GM18520 (cell line): ENCODE data around the gene IGF2.
"Not testable (repeated sequence)": the region's sequence is repeated elsewhere in the genome, so short reads cannot be mapped to it uniquely, and the experiment has no call there.

Source experiments
- ATAC-seq: cut with Tn5 transposase; IDR thresholded peaks from one replicate; pipeline ENCODE4 v1.9.1; 2021; ENCODE audit not compliant: unreplicated experiment

The IGF2 gene

DNA sequence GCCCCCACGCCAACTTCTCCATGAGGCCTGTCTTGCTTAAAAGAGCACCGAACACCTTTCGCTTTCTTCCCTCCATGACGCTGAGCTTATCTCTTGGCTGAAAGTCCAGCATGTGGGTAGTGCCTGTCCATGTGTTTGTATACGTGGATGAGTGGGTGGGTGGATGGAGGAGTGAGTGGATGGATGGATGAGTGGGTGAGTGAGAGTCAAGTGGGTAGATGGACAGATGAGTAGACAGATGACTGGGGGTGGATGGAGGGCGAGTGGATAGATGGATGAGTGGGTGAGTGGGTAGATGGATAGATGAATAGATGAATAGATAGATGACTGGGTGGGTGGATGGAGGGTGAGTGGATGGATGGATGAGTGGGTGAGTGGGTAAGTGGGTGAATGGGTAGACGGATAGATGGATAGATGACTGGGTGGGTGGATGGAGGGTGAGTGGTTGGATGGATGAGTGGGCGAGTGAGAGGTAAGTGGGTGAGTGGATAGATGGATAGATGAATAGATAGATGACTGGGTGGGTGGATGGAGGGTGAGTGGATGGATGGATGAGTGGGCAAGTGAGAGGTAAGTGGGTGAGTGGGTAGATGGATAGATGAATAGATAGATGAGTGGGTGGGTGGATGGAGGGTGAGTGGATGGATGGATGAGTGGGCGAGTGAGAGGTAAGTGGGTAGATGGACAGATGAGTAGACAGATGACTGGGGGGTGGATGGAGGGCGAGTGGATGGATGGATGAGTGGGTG, 14.3 kb downstream of the IGF2 start:
- ATAC-seq = not testable (repeated sequence)

DNA sequence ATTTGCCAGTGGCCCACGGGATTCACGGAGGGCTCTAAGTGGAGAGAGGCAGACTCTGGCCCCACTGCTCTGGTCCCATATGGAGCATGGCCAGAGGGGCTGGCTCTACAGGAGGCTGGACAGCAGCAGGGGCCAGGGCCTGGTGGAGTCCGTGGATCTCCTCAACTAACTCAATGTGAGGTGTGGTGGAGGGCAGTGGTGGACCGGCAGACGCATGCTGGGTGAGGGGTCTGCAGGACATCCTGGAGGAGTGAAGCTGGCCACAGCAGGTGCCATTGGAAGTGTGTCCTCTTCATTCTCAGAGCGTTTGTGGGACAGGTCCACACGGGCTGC, 15.6 kb downstream of the IGF2 start:
- no peak for ATAC-seq

DNA sequence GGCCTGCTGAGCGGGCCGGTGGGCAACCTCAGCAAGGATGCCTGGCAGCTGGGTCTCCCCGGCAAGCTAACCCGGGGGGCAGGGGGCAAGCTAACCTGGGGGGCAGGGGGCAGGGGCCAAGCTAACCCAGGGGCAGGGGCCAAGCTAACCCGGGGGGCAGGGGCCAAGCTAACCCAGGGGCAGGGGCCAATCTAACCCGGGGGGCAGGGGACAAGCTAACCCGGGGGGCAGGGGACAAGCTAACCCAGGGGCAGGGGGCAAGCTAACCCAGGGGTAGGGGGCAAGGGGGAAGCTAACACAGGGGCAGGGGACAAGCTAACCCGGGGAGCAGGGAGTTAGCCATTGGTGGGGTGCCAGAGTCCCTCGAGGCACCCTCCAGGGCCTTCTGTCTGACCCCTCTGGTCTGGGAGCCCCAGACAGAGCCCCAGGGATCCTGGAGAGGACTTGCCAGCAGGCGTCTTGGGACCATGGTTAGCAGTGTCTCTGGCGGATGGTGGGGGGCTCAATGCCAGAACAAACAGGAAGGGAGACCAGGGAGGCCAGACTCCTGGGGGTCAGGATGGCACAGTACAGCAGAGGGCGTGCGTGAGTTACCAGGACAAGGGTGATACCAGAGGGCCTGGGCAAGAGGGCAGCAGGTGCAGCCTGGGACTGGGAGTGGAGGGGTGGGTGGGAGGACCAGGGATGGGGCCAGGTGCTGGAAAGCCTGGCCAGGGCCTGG, 16.1 kb downstream of the IGF2 start:
- ATAC-seq = no peak

DNA sequence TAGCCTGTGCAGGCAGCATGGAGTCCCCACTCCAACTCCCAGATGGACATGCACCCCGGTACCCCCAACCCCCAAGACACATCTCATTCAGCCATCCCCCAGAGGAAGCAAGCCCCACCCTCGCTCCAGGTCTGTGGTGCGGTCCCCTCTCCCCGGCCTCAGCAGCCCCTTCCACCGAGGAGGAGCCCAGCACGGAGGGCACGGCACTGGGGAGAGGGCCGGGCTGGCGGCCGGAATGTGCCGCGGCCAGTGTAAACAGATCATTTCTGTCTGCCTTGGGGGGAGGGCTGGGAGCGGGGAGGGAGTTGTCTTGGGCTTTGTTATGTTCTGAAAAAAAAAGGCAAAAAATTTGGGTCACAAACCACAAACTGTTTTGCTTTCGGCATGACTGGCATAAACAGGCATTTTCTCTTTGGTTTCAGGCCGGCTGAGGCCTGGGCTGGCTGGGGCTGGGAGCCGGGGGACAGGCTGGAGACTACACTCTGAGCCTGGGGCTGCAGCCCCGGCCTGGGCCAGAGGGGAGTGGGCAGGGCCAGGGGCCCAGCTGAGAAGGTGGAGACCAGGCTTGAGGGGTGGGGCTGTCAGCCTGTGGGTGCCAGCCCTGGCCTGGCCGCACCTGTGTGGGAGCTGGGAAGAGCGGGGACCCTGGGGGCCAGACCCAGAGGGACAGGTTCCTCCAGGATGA, 16.8 kb downstream of the IGF2 start:
- no peak for ATAC-seq

DNA sequence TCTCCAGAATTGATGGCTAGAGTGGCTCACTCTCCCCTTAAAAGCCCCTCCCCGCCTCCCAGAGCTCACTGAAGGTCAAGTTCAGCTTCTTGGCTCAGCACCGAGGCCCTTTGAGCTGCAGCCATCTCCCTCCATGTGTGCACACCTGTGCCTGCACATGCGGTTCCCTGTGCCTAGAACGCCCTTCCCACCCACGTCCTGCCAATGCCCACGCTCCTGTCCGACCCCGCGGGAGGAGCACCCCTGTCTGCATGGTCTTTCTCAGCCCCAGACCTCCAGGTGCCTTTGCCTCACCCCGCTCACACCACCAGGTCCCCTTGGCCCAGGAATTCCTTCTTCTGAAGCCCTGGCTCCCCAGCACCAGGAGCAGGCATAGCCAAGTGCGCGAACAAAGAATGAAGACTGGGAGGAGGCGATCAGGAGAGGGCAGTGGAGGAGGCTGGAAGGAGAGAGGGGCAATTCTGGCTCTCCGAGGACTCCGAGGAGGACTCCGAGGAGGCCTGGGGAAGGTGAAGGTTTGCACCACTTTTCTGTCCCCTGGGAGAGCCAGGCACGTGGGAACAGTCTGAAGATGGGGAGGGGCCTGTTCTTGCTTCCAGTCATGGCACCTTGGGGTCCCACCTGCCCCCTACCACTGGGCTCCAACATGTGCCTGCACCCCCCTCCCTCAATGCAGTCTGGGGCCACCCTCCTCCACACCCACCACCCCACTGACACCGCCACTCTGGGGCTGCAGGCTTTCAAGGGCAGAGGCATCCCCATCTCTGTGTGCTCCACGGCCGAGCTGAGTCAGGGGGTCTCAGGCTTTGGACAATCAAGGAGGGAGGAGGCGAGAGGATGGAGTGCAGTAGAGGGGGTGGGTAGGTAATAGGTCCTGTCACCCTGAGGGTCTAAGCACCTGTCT, 17.7 kb downstream of the IGF2 start:
- ATAC-seq = no peak

DNA sequence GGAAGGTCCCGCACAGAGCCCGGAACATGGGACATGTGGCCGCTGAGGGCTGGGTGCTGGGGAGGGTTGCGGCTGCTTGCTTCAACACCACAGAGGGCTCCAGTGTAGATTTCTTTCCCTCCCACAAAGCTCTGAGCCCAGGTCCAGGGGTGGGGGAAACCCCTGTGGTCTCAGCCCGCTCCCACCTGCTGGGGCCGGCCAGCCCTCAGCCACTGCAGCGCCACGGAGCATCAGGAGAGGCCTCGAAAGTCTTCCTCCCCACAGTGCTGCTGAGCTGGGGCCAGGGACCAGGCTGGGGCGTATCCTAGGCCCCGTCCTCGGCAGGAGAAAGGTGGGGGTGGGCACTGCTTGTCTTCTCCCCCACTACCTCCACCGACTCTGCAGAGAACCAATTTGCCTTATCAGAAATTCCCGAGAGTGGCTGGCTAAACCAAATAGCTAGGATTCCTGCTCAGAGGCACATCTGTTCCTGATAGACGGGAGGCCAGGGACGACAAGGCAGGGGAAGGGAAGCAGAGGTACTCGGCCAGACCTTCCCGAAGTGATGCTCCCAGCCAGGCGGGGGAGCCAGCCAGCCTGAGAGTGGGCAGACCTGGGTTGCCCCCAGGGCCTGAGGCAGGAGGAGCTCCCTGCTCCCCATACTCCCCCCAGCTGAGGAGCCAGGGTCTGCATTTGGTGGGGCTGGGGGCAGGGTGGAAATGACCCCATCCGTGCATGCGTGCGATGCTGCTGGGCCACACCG, 18.7 kb downstream of the IGF2 start:
- ATAC-seq = no peak

DNA sequence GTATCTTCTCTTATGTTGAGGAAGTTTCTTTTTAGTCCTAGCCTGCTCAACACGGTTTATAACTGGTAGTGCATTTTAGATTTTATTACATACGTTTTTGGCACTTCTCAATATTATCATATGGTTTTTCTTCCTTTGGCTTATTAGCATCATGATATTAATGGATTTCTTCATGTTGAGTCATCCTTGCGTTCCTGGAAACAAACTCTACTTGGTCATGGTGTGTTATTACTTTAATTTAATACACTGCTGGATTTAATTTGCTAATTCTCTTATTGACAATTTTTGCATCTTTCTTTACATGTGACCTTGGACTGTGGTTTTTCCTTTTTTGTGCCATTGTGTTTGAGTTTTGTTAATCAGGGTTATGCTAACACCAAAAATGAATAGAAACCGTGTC, 20.5 kb downstream of the IGF2 start:
- ATAC-seq = no peak

DNA sequence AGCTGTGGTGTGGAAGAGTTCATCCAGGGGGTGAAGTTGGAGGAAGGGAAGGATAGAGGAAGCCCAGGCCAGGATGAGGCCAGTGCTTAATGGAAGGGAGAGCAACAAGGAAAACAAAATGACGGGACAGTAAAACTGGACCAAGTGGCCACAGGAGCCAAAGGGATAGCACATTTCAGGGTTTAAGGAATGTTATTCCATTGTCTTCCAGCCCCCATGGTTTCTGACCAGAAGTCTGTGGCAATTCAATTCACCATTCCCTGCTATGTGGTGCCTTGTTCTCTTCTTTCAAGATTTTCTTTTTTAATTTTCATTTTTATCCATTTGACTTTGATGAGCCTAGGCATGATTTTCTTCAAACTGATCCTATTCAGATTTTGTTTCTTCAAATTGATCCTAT, 22.5 kb downstream of the IGF2 start:
- ATAC-seq = no peak

DNA sequence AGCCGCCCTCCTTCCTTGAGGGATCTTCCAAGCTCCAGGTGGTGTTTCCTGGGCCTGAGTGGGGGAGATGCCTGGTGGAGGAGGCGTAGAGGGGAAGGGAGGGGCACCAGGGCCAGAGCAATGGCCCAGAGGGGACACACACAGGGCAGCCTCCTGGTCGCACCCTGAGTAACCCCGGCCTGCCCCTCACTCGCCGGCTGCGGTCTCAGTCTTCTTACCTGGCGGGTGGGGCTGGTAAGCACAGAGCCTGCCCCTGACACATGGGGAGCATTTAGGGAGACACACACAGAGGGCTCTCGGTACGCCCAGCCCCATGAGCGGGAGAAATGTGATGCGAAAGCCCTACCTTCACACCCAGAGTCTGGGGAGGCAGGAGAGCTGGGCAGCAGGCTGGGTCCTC, 23.9 kb downstream of the IGF2 start:
- ATAC-seq = no peak

DNA sequence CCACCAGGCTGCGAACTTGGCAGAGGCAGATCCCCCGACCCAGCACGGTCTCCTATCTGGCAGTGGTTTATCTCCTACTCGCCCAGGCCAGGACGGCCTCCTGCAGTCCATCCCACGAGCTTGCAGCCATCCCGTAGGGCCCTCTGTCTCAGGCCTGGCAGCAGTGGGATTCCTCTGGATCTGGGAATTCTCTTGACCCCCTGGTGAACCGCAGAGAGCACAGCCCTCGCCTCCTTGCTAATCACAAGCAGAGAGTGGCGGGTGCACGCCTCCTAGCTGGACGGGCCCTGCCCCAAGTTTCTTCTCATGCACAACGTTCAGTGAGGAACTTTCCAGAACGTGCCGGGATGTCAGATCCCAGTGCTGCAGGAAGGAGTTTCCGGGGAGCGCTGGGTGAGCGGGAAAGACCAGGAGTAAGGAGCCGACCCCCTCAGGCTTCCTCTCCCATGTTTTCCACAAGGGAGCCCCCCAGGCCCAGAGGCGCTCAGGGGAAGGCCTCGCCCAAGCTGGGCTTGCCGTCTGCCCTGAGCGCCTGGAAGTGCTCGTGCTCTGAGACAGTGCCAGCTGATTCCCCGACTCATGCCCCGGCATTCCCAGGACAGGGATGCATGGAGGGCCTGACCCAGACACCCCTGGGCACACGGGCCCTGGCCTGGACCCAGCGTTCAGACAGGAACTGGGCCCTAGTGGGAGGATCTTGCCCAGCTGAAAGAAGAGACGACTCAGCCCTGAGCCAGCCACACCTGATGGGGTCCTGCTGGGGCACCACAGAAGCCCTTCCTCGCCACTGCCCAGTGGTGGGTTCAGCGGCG, 24.6 kb downstream of the IGF2 start:
- ATAC-seq = no peak

DNA sequence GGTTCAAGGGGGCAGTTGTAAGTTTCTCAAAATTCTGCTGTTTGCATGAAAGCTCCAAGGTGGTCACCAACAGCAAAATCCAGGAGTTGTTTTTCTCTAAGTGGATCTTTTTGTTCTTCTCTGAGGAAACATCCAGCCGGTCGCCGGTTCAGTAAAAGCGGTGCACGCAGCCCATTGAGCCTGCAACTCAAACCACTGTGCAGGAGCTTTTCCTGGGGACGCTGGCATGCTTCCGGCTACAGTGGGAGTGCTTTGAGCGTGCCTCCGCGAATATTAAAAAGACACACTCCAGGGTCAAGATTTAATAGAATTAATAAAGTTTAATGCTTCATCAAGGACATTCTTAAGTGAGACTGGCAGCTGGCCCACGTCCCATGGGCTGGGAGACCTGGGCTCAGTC, 25.4 kb downstream of the IGF2 start:
- no peak for ATAC-seq

DNA sequence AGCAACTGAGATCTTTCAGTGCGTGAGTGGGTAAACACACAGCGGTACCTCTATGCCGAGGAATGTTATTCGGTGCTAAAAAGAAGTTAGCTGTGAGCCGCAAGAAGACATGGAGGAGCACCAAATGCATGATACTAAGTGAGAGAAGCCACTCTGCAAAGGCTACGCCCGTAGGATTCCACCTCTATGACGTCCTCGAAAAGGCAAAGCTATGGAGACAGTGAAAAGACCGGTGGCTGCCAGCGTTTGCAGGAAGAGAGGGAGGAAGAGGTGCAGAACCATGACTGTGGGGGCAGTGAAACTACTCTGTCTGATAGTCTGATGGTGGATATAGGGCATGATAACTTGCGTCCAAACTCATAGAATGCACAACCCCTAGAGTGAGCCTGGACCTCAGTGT, 28.7 kb downstream of the IGF2 start:
- ATAC-seq = no peak

DNA sequence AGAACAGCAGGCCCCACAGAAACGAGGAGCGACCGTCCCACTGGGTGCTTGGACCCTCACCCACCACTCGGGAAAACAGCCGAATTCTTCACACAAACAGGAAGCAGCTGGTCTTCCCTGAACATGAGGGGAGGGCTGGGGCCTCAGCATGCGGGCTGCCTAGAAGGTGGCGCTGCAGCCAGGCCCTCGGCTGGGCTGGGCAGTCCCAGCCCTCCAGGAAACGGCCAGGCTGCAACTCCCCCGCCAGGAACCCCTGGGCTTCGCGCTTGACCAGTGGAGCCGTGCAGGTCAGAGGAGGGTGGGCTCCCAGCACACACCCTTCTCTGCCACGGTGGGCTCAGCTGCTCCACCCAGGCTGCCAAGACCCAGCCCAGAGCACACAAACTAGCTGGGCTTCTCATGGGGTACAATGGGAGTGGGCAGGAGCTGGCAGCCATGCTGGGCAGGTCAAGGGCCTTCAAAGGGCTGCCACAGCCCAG, 29.6 kb downstream of the IGF2 start:
- ATAC-seq = no peak

DNA sequence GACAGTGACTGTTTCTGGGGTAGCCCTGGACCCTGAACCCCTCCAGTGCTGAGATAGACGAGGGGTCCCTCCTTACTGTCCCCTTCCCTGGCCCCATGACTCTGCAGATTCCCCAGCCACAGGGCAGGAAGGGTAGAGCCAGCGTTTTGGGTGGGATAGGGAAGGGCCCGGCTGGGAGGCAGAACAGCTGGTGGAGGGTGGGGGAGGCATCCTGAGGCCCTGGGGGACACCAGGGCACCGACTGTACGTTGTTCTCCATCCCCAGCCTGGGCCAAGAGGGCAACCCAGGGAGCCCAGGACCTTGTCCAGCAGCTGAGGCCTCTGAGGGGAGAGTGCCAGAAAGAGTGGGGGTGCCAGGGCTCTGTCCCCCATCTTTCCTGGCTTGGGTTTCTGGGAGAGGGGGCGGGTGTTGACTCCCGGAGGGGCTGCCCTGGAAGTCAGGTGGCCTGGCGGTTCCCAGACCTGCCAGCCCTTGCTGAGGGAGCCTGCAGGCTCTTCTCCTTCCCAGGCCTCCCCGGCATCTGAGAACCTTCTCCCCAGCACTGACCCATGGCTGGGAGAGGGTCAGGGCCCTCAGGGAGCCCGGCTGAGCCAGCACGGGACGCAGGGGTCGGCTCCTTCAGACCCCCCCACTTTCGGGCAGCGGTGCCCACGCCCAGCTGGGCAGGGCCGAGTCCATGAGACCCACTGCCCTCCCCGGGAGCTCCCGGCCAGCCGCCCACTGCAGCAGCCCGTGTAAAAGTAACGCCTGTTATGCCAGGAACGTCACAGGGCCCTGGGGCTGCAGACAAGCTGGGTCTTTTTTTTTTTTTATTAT, 30.3 kb downstream of the IGF2 start:
- ATAC-seq = no peak

DNA sequence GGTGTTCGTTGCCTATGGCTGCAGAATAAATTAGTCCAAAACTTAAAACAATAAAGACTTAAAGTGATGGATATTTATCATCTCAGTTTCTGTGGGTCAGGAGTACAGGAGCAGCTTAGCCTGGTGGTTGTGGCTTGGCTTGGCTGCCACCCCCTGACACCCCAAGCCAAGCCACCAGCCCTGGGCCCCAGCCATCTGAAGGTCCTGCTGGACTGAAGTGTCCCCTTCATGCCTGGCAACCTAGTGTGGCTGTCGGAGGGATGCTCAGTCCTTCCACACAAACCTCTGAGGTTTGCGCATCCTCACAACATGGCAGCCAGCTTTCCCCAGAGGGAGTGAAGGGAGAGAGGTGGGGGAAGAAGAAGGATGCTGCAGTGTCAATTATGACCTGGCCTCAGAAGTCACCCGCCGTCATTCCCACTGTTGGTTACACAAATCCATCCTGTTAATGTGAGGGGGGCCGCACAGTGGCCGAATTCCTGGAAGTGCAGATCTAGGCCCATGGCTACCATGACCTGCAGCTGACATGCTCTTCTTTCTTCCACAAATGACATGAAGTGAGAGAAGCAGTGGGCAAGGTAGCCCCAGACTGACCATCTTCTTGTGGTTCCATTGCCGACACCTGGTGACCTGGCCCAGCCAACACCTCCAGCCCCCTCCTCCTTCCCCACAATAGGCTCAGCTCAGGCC, 31.1 kb downstream of the IGF2 start:
- no peak for ATAC-seq

DNA sequence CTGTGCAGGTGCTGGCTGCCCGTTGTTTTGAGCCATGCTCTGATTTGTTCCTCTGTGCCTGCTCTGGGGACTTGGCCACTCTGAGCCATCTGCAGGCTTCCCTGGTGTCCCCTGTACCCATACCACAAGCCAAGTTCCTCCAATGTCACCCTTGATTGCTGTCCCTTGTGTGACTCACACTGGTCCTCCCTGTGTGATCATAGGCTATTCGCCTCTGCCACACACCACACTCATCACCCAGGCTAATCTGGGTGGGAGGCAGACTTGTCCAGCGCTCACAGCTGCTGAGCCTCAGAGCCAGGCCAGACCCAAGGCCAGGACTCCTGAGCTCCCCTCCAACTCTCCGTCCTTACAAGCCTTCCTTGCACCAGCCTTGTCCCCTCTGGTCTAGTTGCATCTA, 31.7 kb downstream of the IGF2 start:
- ATAC-seq = no peak

DNA sequence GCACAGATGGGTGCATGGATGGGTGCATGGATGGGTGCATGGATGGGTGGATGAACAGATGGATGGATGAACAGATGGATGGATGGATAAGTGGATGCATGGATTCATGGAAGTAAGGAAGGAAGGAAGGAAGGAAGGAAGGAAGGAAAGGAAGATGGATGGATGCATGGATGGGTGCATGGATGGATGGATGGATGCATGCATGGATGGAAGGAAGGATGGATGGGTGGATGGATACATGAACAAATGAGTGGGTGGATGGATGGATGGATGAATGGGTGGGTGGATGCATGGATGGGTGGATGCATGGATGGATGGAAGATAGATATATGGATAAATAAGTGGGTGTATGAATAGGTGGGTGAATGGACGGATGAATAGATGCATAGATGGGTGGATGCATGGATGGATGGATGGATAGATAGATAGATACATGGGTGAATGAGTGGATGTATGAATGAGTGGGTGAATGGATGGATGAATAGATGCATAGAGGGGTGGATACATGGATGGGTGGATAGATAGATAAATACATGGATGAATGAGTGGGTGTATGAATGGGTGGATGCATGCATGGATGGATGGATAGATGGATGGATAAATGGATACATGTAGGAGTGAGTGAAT, 32.5 kb downstream of the IGF2 start:
- no peak for ATAC-seq

DNA sequence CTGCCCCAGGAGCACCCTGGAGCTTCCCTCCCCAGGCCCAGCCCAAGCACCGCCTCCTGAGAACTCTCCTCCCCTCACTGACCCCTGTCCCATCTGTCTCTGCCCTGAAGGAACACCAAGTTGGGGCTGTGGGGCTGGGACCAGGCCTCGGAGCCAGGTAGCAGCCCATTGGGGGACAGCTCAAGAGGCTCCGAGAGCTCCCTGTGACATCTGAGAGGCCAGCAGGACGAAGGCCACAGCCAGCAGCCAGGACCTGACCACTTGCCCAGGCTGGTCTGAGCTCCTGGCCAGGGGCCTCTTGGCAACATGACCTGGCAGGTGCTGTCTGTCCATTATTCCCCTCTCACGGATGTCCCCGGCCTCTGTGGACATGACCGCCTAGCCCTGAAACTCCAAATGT, 33.7 kb downstream of the IGF2 start:
- no peak for ATAC-seq
